Stomach (tissue), 9 donors: ENCODE measurements around the gene PKD2L1. TPM values are rescaled to one million over a fixed set of nuclear protein-coding genes. Genes with fewer than 3 reads are reported as not detected.

Source experiments
- DNase-seq, 2 donors: peaks; one replicate each; pipeline versions ENCODE4 v3.0.0 to v3.0.0-alpha.2; 2013 to 2019
- H3K27ac ChIP-seq, 5 donors: fragments of 200-600 bp in 4 of 5; sonication (generic) in 4 of 5; one replicate each; pipeline ENCODE4 v1.5.1; 2013 to 2019; ENCODE audit warnings: mild to moderate bottlenecking in 1 of 5, moderate library complexity in 1 of 5
- H3K27me3 ChIP-seq, 3 donors: fragments of 200-600 bp; sonication (generic); one replicate each; pipeline ENCODE4 v1.5.1; 2017 to 2019; ENCODE audit warnings: mixed run types in 1 of 3
- H3K36me3 ChIP-seq, 4 donors: fragments of 200-600 bp; sonication (generic); 1 replicate in 3 of 4; 2 replicates in 1 of 4; pipeline ENCODE4 v1.5.1; 2016 to 2019
- H3K4me1 ChIP-seq, 4 donors: fragments of 200-600 bp; sonication (generic); one replicate each; pipeline ENCODE4 v1.5.1; 2016 to 2019
- H3K4me3 ChIP-seq, 4 donors: fragments of 200-600 bp; sonication (generic) in 3 of 4; one replicate each; pipeline ENCODE4 v1.5.1; 2016 to 2019; ENCODE audit warnings: mild to moderate bottlenecking in 1 of 4
- H3K9me3 ChIP-seq, 4 donors: fragments of 200-600 bp; sonication (generic); one replicate each; pipeline ENCODE4 v1.5.1; 2016 to 2019
- CTCF ChIP-seq, 7 experiments: fragments of 450-650 bp in 4 of 7; fragments of 200-600 bp in 3 of 7; sonication (generic) in 3 of 7; IDR thresholded peaks; one replicate each; pipeline ENCODE4 v1.5.1; 2016 to 2019; ENCODE audit warnings: antibody characterized with exemption in 7 of 7, control low read depth in 2 of 7, mild to moderate bottlenecking in 1 of 7
- EP300 ChIP-seq: sonication (generic); formaldehyde crosslinking; IDR thresholded peaks from one replicate; pipeline ENCODE4 v1.6.1; 2017; ENCODE audit warnings: antibody characterized with exemption
- POLR2A ChIP-seq, 4 donors: fragments of 450-650 bp; IDR thresholded peaks; one replicate each; pipeline ENCODE4 v1.6.1; 2016; ENCODE audit warnings: antibody characterized with exemption in 4 of 4, control low read depth in 2 of 4, mild to moderate bottlenecking in 1 of 4, moderate library complexity in 1 of 4
- POLR2AphosphoS5 ChIP-seq, 3 donors: sonication (generic); formaldehyde crosslinking; IDR thresholded peaks; one replicate each; pipeline ENCODE4 v1.6.1; 2016; ENCODE audit warnings: antibody characterized with exemption in 3 of 3
- WGBS, 5 donors: extraction: QIAGEN DNeasy Blood & Tissue Kit in 3 of 5; methylation state at CpG; one replicate each; pipeline versions ENCODE4 v1.1.5 to v1.1.7; 2013 to 2018; 5-methylcytosine and 5-hydroxymethylcytosine counted together
- intact Hi-C: fragments of 100-400 bp; cut with DNase I; formaldehyde crosslinking; loops from one replicate; pipeline ENCODE4 v1.15.1; 2023; ENCODE audit warnings: low total_unique reads
- polyA plus RNA-seq, 3 donors: library from polyadenylated mRNA; stranded (reverse); fragments of 200-250 nt; gene quantifications; one replicate each; pipeline ENCODE4 v1.2.3, GENCODE V29; 2013
- total RNA-seq, 5 donors: library from RNA; depleted of rRNA; stranded (reverse); fragments of >200 nt; gene quantifications; one replicate each; pipeline versions ENCODE4 v1.1.0 to v1.2.3, GENCODE V29; 2014 to 2016
- donor health status: healthy with polysubstance abuse.
- donor health status: Bipolar disorder and iron deficiency.
- donor health status: healthy.

Gene PKD2L1
- total and polyA plus RNA-seq, 8 donors = 0.23 to 0.89 TPM; not detected in 6

- WGBS, 5 donors = 68 to 82% (median 75%) methylated on average over 7 of the region's 7 CpGs
- TF ChIP-seq EP300 = no peak
- TF ChIP-seq CTCF (IDR thresholded peaks at IDR 0.05) = peak in 1 of 7 experiments; percentile 9
- intact Hi-C loops = no loop called here
Measured at GRCh38 chr10:100342627-100342972, 12.6 kb upstream of the PKD2L1 start.

GRCh38 chr10:100341953-100342626, 12.1 kb upstream of the PKD2L1 start:
- no peak overlapping the region for H3K27ac ChIP-seq
- H3K9me3 ChIP-seq = no peaks in the 10 kb centered on the region
- peaks cover 10 to 24% (median 14%) of the 10 kb centered on the region in 4 donors for H3K4me1 ChIP-seq
- intact Hi-C loops = no loop called here
- no peak overlapping the region for H3K4me3 ChIP-seq
- H3K27me3 ChIP-seq = peaks cover 0 to 7% (median 3%) of the 10 kb centered on the region in 3 donors
- TF ChIP-seq EP300 (no peak), CTCF (IDR thresholded peaks at IDR 0.05) (peak in 5 of 7 experiments; percentile 44 to 77 (median 64))
- peak; percentile 55 to 78 for DNase-seq
- WGBS, 5 donors = 34 to 43% (median 39%) methylated on average over 9 of the region's 9 CpGs
- no peaks in the 10 kb centered on the region for H3K36me3 ChIP-seq

More at GRCh38 chr10:100342627-100342972, 12.6 kb upstream of the PKD2L1 start:
- DNase-seq = no peak
- Histone ChIP-seq H3K27ac (no peak overlapping the region), H3K4me3 (no peak overlapping the region), H3K27me3 (peaks cover 0 to 7% (median 0%) of the 10 kb centered on the region in 3 donors), H3K4me1 (peaks cover 10 to 29% (median 17%) of the 10 kb centered on the region in 4 donors), H3K9me3 (no peaks in the 10 kb centered on the region), H3K36me3 (no peaks in the 10 kb centered on the region)

DNA sequence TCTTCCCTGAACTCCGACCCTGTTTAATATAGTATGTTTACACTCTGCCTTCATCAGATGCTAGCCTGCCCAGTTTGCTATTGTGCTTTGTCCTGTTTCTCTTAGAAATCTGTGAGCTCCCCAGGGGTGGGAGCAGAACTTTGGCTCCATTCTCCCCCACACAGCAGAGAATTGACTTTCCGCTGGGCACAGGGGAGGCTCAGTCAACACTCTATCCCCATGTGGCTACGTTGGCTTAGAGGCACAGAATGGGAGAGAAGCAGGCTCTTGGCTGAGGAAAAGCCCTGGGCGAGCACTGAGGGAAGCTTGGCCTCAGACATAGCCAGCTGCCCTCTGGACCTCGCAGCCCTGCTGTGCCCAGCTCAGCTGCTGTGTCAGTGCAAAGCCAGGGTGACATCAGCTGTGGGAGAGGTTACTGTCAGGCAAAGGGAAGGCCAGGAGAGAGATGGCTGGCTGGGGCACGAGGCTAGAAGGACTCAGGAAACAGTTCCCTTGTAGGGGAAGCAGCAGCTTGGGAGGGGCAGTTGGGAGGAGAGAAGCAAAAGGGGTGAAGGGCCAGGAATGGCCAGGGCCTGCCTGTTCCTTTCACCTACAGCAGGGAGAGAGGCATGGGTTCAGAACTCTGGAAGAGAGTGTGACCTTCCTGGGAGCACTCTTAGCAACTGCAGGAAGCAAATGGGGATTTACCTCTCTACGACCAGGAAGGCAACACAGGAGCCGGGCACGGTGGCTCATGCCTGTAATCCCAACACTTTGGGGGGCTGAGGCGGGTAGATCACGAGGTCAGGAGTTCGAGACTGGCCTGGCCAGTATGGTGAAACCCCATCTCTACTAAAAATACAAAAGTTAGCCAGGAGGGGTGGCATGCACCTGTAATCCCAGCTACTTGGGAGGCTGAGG, 11.2 kb upstream of the PKD2L1 start:
- Histone ChIP-seq H3K4me3 (no peak overlapping the region), H3K9me3 (no peaks in the 10 kb centered on the region), H3K27me3 (peaks cover 0 to 4% (median 2%) of the 10 kb centered on the region in 3 donors), H3K27ac (peak overlapping the region in 1 of 5 donors; percentile 17), H3K36me3 (no peaks in the 10 kb centered on the region), H3K4me1 (peaks cover 3 to 18% (median 7%) of the 10 kb centered on the region in 4 donors)
- WGBS, 5 donors = 65 to 76% (median 70%) methylated on average over 11 to 12 of the region's 12 CpGs
- TF ChIP-seq POLR2AphosphoS5 (IDR thresholded peaks at IDR 0.05) = no peak
- TF ChIP-seq EP300 = no peak
- no peak for TF ChIP-seq POLR2A (IDR thresholded peaks at IDR 0.05)
- TF ChIP-seq CTCF (IDR thresholded peaks at IDR 0.05) = no peak
- DNase-seq = peak in 1 of 2 donors; percentile 48
- intact Hi-C loops = no loop called here

- TF ChIP-seq POLR2AphosphoS5 (IDR thresholded peaks at IDR 0.05) (no peak), POLR2A (IDR thresholded peaks at IDR 0.05) (no peak), CTCF (IDR thresholded peaks at IDR 0.05) (no peak), EP300 (no peak)
- Histone ChIP-seq H3K9me3 (no peaks in the 10 kb centered on the region), H3K4me1 (peaks cover 0 to 10% (median 3%) of the 10 kb centered on the region in 4 donors), H3K4me3 (no peak overlapping the region), H3K27me3 (peaks cover 0 to 18% (median 0%) of the 10 kb centered on the region in 3 donors), H3K36me3 (no peaks in the 10 kb centered on the region), H3K27ac (no peak overlapping the region)
- DNase-seq = no peak
- intact Hi-C loops = loop anchor here (2.0 to 10.0 kb wide), 2 partner anchors 96 to 166 kb away; no protein-coding TSS in a partner anchor
- WGBS, 5 donors = 56 to 72% (median 61%) methylated on average over 5 of the region's 5 CpGs
Measured at GRCh38 chr10:100339236-100339635, 9.2 kb upstream of the PKD2L1 start.
